ENCODE data around the gene IFITM1. TPM values are rescaled to one million over a fixed set of nuclear protein-coding genes. Genes with fewer than 3 reads are reported as not detected.

Gene IFITM1
- total RNA-seq = 49.6 and 79.5 TPM in 2 replicates

DNA sequence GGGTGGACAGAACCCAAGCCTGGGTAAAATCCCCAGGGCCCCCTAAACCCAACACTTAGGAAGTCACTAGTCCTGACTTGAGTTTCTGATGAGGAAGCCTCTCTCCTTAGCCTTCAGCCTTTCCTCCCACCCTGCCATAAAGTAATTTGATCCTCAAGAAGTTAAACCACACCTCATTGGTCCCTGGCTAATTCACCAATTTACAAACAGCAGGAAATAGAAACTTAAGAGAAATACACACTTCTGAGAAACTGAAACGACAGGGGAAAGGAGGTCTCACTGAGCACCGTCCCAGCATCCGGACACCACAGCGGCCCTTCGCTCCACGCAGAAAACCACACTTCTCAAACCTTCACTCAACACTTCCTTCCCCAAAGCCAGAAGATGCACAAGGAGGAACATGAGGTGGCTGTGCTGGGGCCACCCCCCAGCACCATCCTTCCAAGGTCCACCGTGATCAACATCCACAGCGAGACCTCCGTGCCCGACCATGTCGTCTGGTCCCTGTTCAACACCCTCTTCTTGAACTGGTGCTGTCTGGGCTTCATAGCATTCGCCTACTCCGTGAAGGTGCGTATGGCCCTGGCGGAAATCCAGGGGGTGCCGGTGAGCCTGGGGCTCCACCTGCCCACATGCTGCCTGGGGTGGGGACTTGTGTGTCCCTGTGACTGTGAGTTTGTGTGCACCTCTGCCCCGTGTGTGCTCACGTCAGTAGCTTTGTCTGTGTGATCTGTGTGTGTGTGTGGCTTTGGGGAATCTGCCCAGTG is at the start of gene IFITM1:
Gene IFITM1, plus strand, starts transcription at position 254 of the 767 bp plus-strand sequence. Its CDS starts 131 bp downstream, at position 385.

DNA sequence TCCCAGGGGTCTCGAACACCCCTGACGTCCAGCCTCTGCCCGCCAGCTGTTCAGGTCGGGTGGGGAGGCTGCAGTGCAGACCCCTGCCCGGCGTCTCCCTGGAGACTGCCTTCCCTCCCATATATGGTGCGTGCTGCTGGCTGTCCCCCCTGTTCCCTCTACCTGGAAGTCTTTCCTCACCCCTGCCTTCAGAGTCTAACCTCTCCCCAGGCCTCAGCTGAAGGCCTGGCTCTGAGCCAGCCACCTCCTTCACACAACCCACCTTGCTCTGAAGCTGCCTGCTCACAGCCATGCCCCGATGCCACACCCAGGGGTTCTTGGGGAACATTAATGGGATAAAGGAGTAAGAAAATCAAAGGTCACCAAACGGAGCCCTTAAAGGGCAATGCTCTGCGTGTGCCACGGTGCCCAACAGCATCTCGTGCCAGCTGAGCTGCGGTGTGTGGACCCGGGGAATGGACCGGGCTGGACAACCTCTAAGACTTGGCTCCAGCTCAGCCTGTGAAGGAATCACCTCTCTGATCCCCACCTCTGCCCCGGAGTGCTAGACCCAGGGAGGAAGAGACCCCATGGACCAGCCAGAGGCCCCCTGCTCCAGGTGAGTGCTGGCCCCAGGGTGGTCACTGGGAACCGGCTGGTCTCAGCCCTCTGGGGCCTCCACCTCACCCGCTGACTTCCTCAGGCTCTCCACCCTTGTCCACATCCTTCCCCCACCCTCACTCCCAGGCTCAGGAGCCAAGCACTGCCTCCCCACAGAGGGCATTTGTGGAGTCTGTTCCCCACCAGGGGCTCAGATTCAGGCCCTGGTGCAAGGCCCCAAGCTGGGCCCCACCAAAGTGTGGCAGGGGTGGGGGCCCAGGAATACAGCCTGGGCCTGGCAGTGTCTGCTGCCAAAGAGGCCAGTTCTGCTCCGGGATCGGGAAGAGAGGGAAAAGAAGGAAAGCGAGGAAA is 35.6 kb upstream of the IFITM1 start, which contains the start of gene NLRP6:
Gene NLRP6, plus strand, starts transcription at position 407 of the 951 bp plus-strand sequence. Its CDS starts 163 bp downstream, at position 570.

DNA sequence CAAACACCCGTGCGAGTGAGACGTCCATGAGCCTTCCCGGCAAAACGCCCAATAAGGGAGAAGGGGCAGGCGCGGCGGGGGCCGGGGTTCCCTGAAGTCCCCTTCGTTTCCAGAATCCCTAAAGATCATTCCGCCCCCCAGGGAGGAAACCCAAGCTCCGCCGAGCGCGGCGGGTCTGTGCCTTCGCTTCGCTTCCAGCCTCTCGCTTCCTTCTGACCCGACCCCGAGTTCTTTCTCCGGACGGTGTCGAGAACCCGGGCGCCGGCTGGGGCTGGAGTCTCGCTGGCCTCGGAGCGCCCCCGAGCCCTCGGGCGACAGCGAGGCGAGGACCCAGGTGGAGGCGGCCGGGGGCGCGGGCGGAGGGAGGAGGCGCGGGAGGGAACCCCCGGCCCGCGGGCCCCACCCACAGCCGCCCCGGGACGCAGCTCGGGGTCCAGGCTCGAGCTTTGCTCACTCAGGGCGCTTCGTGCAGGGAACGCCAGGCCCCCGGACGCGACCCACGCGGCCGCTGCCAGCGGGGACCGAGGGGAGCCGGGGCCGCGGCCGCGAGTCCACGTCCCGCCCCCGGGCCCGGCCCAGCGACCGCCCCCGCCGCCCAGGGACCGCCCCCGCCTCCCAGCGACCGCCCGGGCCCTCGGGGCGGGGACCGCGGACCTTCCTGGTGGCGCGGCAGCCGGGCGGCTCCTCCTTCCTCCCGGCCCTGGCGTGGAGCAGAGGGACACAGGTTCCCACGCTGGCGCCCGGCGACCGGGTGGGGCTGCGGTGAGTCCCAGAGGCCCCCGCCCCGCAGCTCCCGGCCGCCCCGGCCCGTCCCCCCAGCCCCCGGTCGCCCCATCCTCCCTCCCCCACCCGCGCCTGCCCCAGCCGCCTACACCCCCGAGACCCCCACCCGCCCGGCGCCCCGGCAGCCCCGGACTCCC is 25.1 kb upstream of the IFITM1 start, which contains the start of gene PGGHG:
Gene PGGHG, plus strand, starts transcription at position 649 of the 920 bp plus-strand sequence. CDS start 691 bp downstream, outside the sequence.

DNA sequence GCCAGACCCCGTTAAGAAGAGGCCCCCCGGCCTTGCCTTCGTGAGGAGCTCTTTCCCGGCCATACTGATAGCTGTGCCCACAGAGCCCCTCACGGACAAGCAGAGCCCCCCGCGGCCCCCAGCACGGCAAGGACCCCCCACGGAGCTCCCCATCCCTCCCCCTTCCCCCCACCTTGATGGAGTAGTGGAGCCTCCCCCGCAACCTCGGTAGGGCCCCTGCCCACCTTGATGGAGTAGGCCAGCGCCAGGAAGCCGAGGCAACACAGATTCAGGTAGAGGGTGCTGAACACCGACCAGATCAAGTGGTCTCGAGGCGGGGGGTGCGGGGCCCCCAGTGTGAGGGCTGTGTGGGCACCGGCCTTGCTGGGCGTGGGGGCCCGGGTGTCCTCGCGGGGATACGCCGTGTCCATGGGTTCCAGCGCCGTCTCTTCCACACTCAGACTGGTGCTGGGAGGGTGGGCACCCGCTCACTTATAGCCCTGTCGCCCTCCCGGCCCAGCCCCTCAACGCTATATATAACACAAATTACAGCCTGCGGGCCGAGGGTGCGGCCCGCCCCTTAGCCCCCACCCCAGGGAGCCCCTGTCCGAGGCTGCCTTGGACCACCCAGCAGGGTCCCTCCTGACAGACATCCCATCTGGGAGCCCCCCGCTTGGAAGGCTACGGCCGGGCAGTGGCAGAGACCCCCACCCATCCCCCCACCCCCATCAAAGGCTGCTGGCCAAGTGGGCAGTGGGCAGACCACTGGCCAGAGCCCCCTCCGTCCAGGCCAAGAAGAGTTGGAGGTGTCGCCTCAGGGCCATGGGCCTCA is 14.6 kb upstream of the IFITM1 start, which contains the start of gene IFITM5:
Gene IFITM5, minus strand, starts transcription at position 446 of the 811 bp plus-strand sequence. Its CDS starts 36 bp downstream, at position 410.

DNA sequence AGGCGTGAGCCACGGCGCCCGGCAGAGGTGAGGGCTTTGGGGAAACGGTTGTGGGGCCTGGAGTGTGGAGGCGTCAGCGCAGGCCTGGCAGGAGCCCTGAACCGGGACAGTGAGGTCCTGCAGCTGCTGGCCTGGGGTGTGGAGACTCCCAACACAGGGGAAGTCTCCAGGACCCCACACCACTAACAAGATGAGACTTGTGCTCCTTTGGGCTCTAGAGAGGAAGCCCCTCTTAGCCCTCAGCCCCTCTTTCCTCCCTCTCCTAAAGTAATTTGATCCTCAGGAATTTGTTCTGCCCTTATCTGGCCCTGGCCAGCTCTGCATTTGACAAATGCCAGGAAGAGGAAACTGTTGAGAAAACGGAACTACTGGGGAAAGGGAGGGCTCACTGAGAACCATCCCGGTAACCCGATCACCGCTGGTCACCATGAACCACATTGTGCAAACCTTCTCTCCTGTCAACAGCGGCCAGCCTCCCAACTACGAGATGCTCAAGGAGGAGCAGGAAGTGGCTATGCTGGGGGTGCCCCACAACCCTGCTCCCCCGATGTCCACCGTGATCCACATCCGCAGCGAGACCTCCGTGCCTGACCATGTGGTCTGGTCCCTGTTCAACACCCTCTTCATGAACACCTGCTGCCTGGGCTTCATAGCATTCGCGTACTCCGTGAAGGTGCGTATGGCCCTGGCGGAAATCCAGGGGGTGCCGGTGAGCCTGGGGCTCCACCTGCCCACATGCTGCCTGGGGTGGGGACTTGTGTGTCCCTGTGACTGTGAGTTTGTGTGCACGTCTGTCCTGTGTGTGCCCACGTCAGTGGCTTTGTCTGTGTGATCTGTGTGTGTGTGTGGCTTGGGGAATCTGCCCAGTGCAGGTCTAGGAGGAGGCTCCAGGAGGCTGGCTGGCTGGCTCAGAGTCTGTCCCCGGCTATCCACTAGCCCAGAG is 5.8 kb upstream of the IFITM1 start, which contains the start of gene IFITM2:
Gene IFITM2, plus strand, starts transcription at position 51 of the 943 bp plus-strand sequence. Its CDS starts 377 bp downstream, at position 428.

Other genes starting within 250 kb of the IFITM1 start
- gene SCGB1C1, start 121.0 kb upstream of the IFITM1 start, total RNA-seq = not detected in 2 replicates
- 15.8 and 19.8 TPM in 2 replicates for gene BET1L, start 106.6 kb upstream of the IFITM1 start, total RNA-seq
- gene RIC8A, start 106.3 kb upstream of the IFITM1 start, total RNA-seq = 155 and 193 TPM in 2 replicates
- gene SIRT3, start 77.7 kb upstream of the IFITM1 start, total RNA-seq = 5.8 and 10.2 TPM in 2 replicates
- 139 and 151 TPM in 2 replicates for gene PSMD13, start 77.1 kb upstream of the IFITM1 start, total RNA-seq
- gene NLRP6, start 35.6 kb upstream of the IFITM1 start, total RNA-seq = not detected in 2 replicates
- gene PGGHG, start 24.9 kb upstream of the IFITM1 start, total RNA-seq = 7.5 and 14.0 TPM in 2 replicates
- not detected in 2 replicates for gene IFITM5, start 14.5 kb upstream of the IFITM1 start, total RNA-seq
- gene IFITM2, start 6.2 kb upstream of the IFITM1 start, total RNA-seq = 57.8 and 90.5 TPM in 2 replicates
- gene IFITM3, start 6.8 kb downstream of the IFITM1 start, total RNA-seq = 75.0 and 101 TPM in 2 replicates
- gene B4GALNT4, start 55.5 kb downstream of the IFITM1 start, total RNA-seq = 1.9 and 3.6 TPM in 2 replicates
- gene PKP3, start 80.2 kb downstream of the IFITM1 start, total RNA-seq = 1.3 and 1.6 TPM in 2 replicates
- gene SIGIRR, start 101.0 kb downstream of the IFITM1 start, total RNA-seq = 13.1 and 13.8 TPM in 2 replicates
- not detected in 2 replicates for gene ANO9, start 128.0 kb downstream of the IFITM1 start, total RNA-seq
- gene PTDSS2, start 136.2 kb downstream of the IFITM1 start, total RNA-seq = 30.9 and 42.6 TPM in 2 replicates
- gene RNH1, start 193.2 kb downstream of the IFITM1 start, total RNA-seq = 296 and 361 TPM in 2 replicates
- gene HRAS, start 221.5 kb downstream of the IFITM1 start, total RNA-seq = 66.3 and 70.2 TPM in 2 replicates
- gene LRRC56, start 223.5 kb downstream of the IFITM1 start, total RNA-seq = 0.55 and 0.85 TPM in 2 replicates
- gene LMNTD2, start 246.7 kb downstream of the IFITM1 start, total RNA-seq = 0.28 TPM in 2 replicates
- 2.5 and 2.7 TPM in 2 replicates for gene RASSF7, start 246.9 kb downstream of the IFITM1 start, total RNA-seq

Data from smooth muscle cell of bladder (primary cell).